ENCODE results near the gene CCDC74B.
"Not testable (repeated sequence)": the region's sequence is repeated elsewhere in the genome, so short reads cannot be mapped to it uniquely, and the experiment has no call there.

The CCDC74B gene

DNA sequence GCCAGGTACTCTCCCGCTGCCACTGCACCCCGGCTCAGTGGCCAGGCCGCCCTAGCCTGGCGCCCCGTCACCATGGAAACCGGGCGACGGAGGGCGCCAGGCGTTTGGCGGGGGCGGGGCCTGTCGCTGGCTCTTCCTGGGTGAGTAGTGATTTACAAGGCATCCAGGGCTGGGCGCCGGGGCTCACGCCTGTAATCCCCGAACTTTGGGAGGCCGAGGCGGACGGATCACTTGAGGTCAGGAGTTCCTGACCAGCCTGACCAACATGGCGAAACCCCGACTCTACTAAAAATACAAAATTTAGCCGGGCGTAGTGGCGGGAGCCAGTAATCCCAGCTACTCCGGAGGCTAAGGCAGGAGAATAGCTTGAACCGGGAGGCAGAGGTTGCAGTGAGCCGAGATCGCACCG is at the start of gene CCDC74B:
Gene CCDC74B (minus strand): TSS at position 107 of the 409 bp plus-strand sequence. CDS start 116 bp downstream, outside the sequence.
- peak; percentile 51 for DNase-seq

DNA sequence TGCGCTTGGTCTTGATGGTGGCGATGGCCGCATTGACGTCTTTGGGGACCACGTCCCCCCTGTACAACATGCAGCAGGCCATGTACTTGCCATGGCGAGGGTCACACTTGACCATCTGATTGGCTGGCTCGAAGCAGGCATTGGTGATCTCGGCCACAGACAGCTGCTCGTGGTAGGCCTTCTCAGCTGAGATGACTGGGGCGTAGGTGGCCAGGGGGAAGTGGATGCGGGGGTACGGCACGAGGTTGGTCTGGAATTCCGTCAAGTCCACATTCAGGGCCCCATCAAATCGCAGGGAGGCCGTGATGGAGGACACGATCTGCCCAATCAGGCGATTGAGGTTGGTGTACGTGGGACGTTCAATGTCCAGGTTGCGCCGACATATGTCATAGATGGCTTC is 48.9 kb upstream of the CCDC74B start:
- not testable (repeated sequence) for DNase-seq

GRCh38 chr2:130192451-130192850 is 47.5 kb upstream of the CCDC74B start:
- not testable (repeated sequence) for DNase-seq

- DNase-seq: not testable (repeated sequence)
Observed at GRCh38 chr2:130191319-130191718, 46.4 kb upstream of the CCDC74B start.

DNA sequence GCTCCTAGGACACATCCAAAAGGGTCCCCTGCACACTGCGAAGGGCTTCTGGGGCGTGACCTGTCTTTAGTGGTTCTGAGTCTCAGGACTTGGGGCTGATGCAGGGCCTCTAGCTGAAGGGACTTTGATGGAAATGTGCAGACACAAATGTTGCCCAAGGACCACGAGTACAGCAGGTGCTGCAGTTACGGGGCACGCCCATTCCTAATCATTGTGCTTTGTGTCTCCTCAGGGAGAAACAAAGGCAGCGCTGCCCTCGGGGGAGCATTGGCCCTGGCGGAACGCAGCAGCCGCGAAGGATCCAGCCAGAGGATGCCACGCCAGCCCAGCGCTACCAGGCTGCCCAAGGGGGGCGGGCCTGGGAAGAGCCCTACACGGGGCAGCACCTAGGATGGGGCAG is 45.3 kb upstream of the CCDC74B start:
- no peak for DNase-seq

GRCh38 chr2:130188958-130189357 is 44.0 kb upstream of the CCDC74B start:
- DNase-seq: not testable (repeated sequence)

GRCh38 chr2:130187859-130188792 is 43.2 kb upstream of the CCDC74B start:
- DNase-seq: not testable (repeated sequence)

GRCh38 chr2:130187268-130187667 is 42.4 kb upstream of the CCDC74B start:
- DNase-seq: no peak

DNA sequence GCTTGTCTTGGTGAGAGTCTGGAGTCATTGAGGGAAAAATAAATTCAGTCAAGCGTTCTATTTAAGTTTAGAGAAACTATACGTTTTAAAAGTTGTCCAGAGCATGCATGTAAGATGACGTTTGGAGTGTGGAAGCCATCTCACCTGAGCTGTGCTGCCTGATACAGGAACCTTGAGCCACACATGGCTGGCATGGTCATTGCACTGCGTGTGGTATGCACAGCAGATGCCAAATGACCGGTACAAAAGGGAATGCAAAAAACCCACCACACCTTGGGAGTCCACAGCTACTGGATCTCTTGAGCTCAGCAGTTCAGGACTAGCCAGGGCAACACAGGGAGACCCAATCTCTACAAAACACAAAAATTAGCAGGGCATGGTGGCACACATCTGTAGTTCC is 41.5 kb upstream of the CCDC74B start:
- DNase-seq: no peak

GRCh38 chr2:130185896-130186295 is 41.0 kb upstream of the CCDC74B start:
- no peak for DNase-seq

DNA sequence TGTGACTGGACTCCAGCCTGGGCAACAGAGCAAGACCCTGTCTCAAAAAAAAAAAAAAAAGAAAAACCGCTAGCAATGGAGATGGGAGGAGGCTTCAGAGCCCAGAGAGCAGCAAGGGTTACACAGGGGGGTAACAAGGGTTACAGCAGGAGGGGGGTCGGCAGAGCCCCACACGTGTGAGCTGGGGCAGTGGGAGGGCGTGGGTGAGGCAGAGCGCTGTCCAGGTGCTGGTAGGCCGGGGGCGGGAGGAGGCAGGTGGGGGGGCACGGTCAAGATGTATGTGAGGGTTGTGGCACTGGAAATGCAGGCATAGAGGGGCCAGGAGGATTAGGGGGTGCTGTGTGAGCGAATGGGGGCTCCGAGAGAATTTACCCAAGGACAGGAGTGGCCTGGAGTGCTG is 40.5 kb upstream of the CCDC74B start:
- DNase-seq: no peak

DNA sequence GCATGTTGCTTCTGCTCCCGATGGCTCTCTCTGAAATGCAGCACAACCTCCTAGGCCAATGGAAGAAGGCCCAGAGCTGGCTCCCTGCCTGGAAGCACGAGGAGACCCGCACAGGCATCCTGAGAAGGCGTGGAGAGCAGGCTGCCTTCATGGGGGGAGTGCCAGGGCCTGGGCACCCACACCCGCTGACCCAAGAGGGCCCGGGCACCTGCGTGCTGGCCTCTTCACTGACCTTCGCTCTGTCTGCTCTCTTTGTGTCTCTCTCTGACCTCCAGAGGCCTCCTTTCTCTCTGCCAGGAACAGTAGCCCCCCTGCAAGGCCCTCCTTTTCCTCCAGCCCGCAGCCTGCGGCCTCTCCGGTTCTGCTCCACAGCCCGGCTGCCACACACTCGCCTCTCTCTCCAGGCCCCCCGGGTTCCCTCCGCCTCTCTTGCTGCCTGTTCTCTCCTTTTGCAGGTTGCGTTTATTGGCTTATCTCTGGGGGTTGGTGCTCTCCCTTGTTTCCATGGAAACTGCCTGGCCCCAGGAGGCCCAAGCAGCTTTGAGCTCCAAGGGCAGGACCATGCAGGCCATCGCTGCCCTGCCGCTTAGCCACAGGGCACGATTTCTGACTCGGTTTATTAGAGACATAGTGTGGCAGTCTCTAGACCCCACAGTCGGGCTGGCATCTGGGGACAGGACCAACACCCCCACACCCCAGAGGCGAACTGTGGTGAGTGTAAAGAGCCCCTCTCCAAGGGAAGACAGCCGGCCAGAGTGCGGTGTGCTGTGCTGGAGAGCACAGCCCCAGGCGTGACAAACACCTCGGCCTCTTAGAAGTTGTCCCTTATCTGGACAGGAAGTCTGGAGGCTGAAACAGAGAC is 38.8 kb upstream of the CCDC74B start:
- no peak for DNase-seq

- not testable (repeated sequence) for DNase-seq
Observed at GRCh38 chr2:130182826-130183511, 38.1 kb upstream of the CCDC74B start.

- peak; percentile 92 for DNase-seq
Observed at GRCh38 chr2:130181880-130182682, 37.2 kb upstream of the CCDC74B start, which contains the start of gene MZT2B. TSS of gene MZT2B (plus strand) at chr2:130182262. CDS start at chr2:130182283, 21 bp downstream.

DNA sequence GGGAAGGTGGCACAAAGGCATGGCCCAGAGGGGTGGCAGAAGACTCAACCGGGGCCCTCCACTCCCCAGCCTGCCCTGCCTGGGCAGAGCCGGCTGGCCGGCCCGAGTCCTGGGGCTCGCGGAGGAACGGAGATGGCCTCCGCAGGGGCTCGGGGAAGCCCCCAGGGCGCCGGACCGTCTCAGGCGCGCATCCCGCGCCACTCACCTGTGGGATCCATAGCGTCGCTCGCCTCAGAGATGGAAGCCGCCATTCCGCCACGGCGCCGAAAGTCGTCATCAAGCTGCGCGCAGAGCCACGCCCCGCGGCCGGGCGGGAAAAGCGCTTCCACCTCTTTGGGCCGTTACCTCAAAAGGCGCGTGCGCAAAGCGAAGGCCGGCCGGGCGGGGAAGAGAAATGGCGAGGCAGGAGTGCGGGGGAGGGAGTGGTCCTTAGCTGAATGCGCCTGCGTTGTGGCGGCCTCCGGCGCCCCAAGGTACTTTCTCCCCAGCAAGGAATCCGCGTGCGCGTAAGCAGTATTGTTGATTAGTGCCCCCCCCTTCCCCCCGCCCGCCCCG is 36.5 kb upstream of the CCDC74B start, which contains the start of gene SMPD4:
Gene SMPD4 (minus strand): TSS at position 278 of the 555 bp plus-strand sequence. CDS start 5,010 bp downstream, outside the sequence.
- DNase-seq: peak; percentile 98

GRCh38 chr2:130180404-130181324 is 35.8 kb upstream of the CCDC74B start:
- not testable (repeated sequence) for DNase-seq

GRCh38 chr2:130174866-130175265 is 30.0 kb upstream of the CCDC74B start:
- not testable (repeated sequence) for DNase-seq

- no peak for DNase-seq
Observed at GRCh38 chr2:130169896-130170295, 25.0 kb upstream of the CCDC74B start.

GRCh38 chr2:130169163-130169562 is 24.3 kb upstream of the CCDC74B start:
- not testable (repeated sequence) for DNase-seq

DNA sequence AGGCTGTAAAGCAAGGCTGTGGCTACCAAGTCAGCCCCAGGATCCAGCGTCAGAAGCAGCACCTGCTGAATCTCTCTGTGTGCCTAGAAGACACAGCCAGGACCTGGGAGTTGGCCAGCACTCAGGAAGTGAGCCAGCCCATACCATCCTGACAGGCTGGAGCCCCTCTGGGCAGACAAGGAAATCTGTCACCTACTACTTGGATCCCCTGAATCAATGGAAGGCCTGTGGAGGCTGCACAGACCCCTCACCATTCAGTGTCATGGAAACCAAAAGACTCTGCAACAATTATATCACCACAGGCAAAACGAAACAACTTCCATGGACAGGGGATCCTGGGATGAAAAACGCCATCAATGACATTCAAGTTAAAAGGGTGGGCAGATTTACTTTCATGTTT is 21.7 kb upstream of the CCDC74B start:
- DNase-seq: not testable (repeated sequence)
